NT2/D1 (cell line): ENCODE measurements around the gene PVALB.

Experiments used
- SUZ12 ChIP-seq: IDR thresholded peaks from 2 replicates; pipeline ENCODE4 v1.6.1; 2011; ENCODE audit not compliant: insufficient read length, insufficient read depth; ENCODE audit errors: extremely low read depth
- YY1 ChIP-seq: IDR thresholded peaks from 2 replicates; pipeline ENCODE4 v1.6.1; 2011; ENCODE audit not compliant: insufficient read length, insufficient read depth

GRCh38 chr22:36838119-36839030, 21.5 kb upstream of the PVALB start:
- TF ChIP-seq SUZ12: no peak
- no peak for TF ChIP-seq YY1
